ENCODE results near the gene TPRX2.

DNA sequence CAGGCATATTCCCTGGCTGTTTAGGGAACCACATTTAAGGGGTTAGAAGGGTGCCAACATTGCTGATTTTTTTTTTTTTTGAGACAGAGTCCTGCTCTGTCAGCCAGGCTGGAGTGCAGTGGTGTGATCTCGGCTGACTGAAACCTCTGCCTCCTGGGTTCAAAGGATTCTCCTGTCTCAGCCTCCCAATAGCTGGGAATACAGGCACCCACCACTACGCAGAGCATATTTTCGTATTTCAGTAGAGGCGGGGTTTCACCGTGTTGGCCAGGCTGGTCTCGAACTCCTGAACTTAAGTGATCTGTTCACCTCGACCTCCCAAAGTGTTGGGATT, 45.1 kb upstream of the TPRX2 start:
- TF ChIP-seq, protein P1, sequence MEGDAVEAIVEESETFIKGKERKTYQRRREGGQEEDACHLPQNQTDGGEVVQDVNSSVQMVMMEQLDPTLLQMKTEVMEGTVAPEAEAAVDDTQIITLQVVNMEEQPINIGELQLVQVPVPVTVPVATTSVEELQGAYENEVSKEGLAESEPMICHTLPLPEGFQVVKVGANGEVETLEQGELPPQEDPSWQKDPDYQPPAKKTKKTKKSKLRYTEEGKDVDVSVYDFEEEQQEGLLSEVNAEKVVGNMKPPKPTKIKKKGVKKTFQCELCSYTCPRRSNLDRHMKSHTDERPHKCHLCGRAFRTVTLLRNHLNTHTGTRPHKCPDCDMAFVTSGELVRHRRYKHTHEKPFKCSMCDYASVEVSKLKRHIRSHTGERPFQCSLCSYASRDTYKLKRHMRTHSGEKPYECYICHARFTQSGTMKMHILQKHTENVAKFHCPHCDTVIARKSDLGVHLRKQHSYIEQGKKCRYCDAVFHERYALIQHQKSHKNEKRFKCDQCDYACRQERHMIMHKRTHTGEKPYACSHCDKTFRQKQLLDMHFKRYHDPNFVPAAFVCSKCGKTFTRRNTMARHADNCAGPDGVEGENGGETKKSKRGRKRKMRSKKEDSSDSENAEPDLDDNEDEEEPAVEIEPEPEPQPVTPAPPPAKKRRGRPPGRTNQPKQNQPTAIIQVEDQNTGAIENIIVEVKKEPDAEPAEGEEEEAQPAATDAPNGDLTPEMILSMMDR (IDR thresholded peaks at IDR 0.05 in 2 of 3, conservative IDR thresholded peaks at IDR 0.05 in 1 of 3; ENCODE audit: control insufficient read depth in 2 of 3, extremely low read depth in 1 of 3, insufficient read depth in 1 of 3, low read depth in 3 of 3, low read length in 3 of 3): no peak
- TF ChIP-seq PML (IDR thresholded peaks at IDR 0.05; ENCODE audit: low read length) (no peak), MTA3 (IDR thresholded peaks at IDR 0.05; ENCODE audit: borderline replicate concordance, low read length) (no peak), DPF2 (IDR thresholded peaks at IDR 0.05) (no peak), CHD2 (IDR thresholded peaks at IDR 0.05; ENCODE audit: borderline replicate concordance, low read depth, low read length) (no peak)
